ENCODE measurements around the gene MAOA. TPM values are rescaled to one million over a fixed set of nuclear protein-coding genes. Genes with fewer than 3 reads are reported as not detected.

MAOA gene
- total RNA-seq, 2 experiments from 2014 or later, result 0.21 to 0.60 TPM

GRCh38 chrX:43682726-43683125 lies 26.6 kb downstream of the MAOA start:
- H3K36me3 Mint-ChIP-seq, result no peaks in the 10 kb centered on the region
- no peaks in the 10 kb centered on the region for H3K9me3 Mint-ChIP-seq
- no peaks in the 10 kb centered on the region for H3K4me1 Mint-ChIP-seq
- DNase-seq, result no peak
- peaks cover 4% of the 10 kb centered on the region for H3K27me3 Mint-ChIP-seq
- no peak overlapping the region for H3K4me3 Mint-ChIP-seq
- no peak overlapping the region for H3K27ac Mint-ChIP-seq

DNA sequence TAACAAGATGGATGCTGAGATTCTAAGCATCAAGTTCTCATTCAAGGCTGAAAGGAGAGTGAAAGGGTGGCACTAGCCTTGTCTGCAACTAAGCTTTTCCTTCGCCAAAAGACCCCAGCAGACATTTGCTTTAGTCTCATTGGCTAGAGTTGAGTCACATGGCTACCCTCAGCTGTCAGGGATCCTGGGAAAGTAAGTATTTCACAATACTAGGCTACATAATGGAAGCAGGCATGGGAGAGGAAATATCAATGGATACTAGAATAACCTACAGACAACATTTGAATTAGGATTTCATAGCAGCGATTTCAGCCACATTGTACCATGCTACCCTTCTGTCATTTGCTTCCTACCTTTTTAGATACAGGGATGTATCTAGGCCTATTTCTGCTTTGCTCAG lies 29.1 kb downstream of the MAOA start:
- Mint-ChIP-seq H3K4me1 (no peaks in the 10 kb centered on the region), H3K27ac (no peak overlapping the region), H3K36me3 (no peaks in the 10 kb centered on the region), H3K9me3 (no peaks in the 10 kb centered on the region), H3K27me3 (peaks cover 4% of the 10 kb centered on the region), H3K4me3 (no peak overlapping the region)
- DNase-seq, result no peak

- no peak overlapping the region for H3K27ac Mint-ChIP-seq
- no peaks in the 10 kb centered on the region for H3K9me3 Mint-ChIP-seq
- peaks cover 4% of the 10 kb centered on the region for H3K27me3 Mint-ChIP-seq
- no peaks in the 10 kb centered on the region for H3K36me3 Mint-ChIP-seq
- no peak for DNase-seq
- no peaks in the 10 kb centered on the region for H3K4me1 Mint-ChIP-seq
- no peak overlapping the region for H3K4me3 Mint-ChIP-seq
Observed at GRCh38 chrX:43688586-43688985, 32.5 kb downstream of the MAOA start.

- no peak for DNase-seq
- no peaks in the 10 kb centered on the region for H3K27me3 Mint-ChIP-seq
- H3K4me1 Mint-ChIP-seq, result no peaks in the 10 kb centered on the region
- no peaks in the 10 kb centered on the region for H3K9me3 Mint-ChIP-seq
- no peak overlapping the region for H3K27ac Mint-ChIP-seq
- H3K4me3 Mint-ChIP-seq, result no peak overlapping the region
- no peaks in the 10 kb centered on the region for H3K36me3 Mint-ChIP-seq
Observed at GRCh38 chrX:43693602-43694406, 37.7 kb downstream of the MAOA start.

- Mint-ChIP-seq H3K9me3 (no peaks in the 10 kb centered on the region), H3K27ac (no peak overlapping the region), H3K4me1 (no peaks in the 10 kb centered on the region), H3K27me3 (no peaks in the 10 kb centered on the region), H3K36me3 (no peaks in the 10 kb centered on the region), H3K4me3 (no peak overlapping the region)
- no peak for DNase-seq
Observed at GRCh38 chrX:43699475-43699874, 43.4 kb downstream of the MAOA start.

GRCh38 chrX:43702079-43702524 lies 46.0 kb downstream of the MAOA start:
- Mint-ChIP-seq H3K4me3 (no peak overlapping the region), H3K27ac (no peak overlapping the region), H3K36me3 (no peaks in the 10 kb centered on the region), H3K27me3 (no peaks in the 10 kb centered on the region), H3K9me3 (no peaks in the 10 kb centered on the region), H3K4me1 (no peaks in the 10 kb centered on the region)
- DNase-seq, result no peak

DNA sequence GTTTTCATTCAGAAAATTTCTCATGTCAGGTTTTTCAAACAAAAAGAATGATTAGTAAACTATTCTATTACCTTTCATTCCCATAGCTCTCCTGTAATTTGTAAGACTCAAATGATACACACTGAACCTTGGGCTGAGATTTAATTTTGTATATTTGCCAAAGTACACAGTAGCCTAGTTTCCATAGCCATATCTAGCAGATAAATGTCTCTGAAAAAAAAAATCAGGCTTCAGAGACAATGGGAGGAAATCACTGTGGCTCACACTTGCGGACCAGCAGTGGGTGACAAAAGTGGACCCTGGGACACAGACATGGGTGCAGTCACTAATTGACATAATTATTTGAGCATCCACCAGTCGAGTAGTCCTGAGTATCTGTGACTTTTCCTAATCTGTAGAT lies 46.6 kb downstream of the MAOA start:
- no peak for DNase-seq
- H3K27me3 Mint-ChIP-seq, result no peaks in the 10 kb centered on the region
- H3K4me1 Mint-ChIP-seq, result no peaks in the 10 kb centered on the region
- H3K27ac Mint-ChIP-seq, result no peak overlapping the region
- no peaks in the 10 kb centered on the region for H3K9me3 Mint-ChIP-seq
- H3K4me3 Mint-ChIP-seq, result no peak overlapping the region
- H3K36me3 Mint-ChIP-seq, result no peaks in the 10 kb centered on the region

DNA sequence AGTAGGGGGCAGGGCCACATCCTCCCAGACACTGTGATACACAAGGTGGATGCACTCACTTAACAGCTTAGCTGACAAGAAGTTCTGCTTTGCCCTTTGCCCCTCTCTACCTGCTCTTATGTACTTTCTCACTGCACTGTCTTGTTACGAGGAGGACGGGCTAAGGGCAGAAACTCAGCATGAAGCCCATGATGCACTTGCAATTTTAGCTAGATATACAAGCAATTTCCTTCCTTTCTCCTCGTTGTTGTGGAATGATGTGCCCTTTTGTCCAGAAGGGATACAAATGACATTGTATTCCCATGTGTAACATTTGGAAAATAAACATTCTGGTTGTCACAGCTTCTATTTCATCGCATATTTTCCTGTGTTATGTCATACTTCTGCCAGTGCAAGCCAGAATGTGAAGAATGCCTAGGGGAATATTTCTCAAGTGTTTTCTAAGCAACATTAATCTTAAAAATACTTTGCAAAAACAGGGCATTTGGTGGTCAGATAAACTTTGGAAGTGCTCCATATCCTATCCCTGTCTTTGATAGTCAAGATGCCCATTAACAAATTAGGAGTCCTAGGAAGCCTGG lies 47.2 kb downstream of the MAOA start:
- Mint-ChIP-seq H3K27me3 (no peaks in the 10 kb centered on the region), H3K4me3 (no peak overlapping the region)

DNA sequence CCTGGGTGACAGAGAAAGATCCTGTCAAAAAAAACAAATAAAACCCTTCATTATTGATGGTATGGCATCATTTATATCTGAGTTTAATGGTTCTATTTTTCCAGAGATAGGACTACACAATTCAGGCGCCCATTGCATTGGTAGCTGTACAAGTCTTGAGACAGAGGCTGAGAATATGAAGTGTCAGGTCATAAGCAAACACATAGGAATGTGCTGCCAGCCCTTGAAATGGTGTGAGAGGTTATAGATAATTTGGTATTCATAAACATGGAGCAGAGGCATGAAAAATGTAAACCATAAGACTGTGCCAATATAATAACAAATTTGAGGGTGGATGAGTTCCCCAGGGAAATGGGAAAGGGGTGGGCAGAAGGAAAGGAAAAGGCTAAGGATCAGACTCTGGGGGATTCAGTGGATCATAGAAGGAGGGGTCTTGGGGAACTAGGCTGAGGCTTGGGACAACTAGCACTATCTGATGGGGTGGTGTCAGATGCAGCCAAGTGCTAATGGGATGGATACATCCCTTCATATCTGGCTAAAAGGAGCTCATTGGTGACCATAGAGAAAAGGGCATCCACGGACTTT lies 50.8 kb downstream of the MAOA start:
- DNase-seq, result no peak
- Mint-ChIP-seq H3K4me1 (no peaks in the 10 kb centered on the region), H3K27ac (no peak overlapping the region), H3K4me3 (no peak overlapping the region), H3K36me3 (no peaks in the 10 kb centered on the region), H3K27me3 (no peaks in the 10 kb centered on the region), H3K9me3 (no peaks in the 10 kb centered on the region)

More for the DNA sequence above, 47.2 kb downstream of the MAOA start:
- H3K36me3 Mint-ChIP-seq, result no peaks in the 10 kb centered on the region
- H3K4me1 Mint-ChIP-seq, result no peaks in the 10 kb centered on the region
- H3K27ac Mint-ChIP-seq, result no peak overlapping the region
- no peaks in the 10 kb centered on the region for H3K9me3 Mint-ChIP-seq
- DNase-seq, result no peak

- no peaks in the 10 kb centered on the region for H3K9me3 Mint-ChIP-seq
Observed at GRCh38 chrX:43707812-43708548, 51.9 kb downstream of the MAOA start.

DNA sequence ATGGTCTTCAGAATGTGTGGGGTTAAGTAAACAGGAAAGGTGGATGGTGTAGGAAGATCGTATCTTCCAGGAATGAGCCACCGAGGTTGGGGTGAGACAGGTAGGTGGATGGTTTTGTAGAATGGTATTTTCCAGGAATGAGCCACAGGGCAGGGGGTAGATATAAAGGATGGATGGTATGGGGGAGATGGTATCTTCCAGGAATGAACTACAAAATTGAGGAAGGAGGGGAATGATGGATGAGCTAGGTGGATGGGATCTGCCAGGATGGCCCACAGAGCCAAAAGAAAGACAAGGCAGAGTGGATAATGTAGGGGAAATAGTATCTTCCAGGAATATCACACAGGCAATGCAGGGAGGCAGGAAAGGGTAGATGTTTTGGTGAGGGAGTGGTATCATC lies 60.0 kb downstream of the MAOA start:
- Mint-ChIP-seq H3K36me3 (no peaks in the 10 kb centered on the region), H3K4me3 (no peak overlapping the region), H3K27ac (no peak overlapping the region), H3K27me3 (peaks cover 7% of the 10 kb centered on the region), H3K9me3 (no peaks in the 10 kb centered on the region), H3K4me1 (no peaks in the 10 kb centered on the region)
- no peak for DNase-seq

More at GRCh38 chrX:43707812-43708548, 51.9 kb downstream of the MAOA start:
- H3K4me1 Mint-ChIP-seq, result no peaks in the 10 kb centered on the region
- H3K27ac Mint-ChIP-seq, result no peak overlapping the region
- no peaks in the 10 kb centered on the region for H3K36me3 Mint-ChIP-seq
- no peak for DNase-seq
- peaks cover 4% of the 10 kb centered on the region for H3K27me3 Mint-ChIP-seq
- no peak overlapping the region for H3K4me3 Mint-ChIP-seq

- H3K4me3 Mint-ChIP-seq, result no peak overlapping the region
- H3K4me1 Mint-ChIP-seq, result no peaks in the 10 kb centered on the region
- no peaks in the 10 kb centered on the region for H3K36me3 Mint-ChIP-seq
- H3K27ac Mint-ChIP-seq, result no peak overlapping the region
- no peak for DNase-seq
- H3K9me3 Mint-ChIP-seq, result no peaks in the 10 kb centered on the region
- H3K27me3 Mint-ChIP-seq, result peaks cover 7% of the 10 kb centered on the region
Observed at GRCh38 chrX:43716696-43717095, 60.6 kb downstream of the MAOA start.

DNA sequence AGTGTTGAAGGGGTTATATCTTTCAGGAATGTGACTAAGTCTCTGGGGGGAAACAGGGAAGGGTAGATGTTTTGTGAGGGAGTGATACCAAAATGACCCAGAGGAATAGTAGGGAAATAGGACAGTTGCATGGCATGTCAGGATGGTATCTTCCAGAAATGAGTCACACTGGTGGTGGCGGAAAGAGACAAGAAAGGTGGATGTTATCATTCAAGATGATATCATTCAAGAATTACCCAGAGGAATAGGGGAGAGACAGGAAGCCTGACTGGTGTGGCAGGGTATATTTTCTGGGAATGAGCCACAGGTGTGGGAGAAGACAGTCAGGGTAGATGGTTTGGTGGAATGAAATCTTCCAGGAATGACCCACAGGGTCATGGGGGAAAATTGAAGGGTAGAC lies 61.1 kb downstream of the MAOA start:
- H3K4me3 Mint-ChIP-seq, result no peak overlapping the region
- no peaks in the 10 kb centered on the region for H3K4me1 Mint-ChIP-seq
- H3K9me3 Mint-ChIP-seq, result no peaks in the 10 kb centered on the region
- DNase-seq, result no peak
- H3K27ac Mint-ChIP-seq, result no peak overlapping the region
- H3K36me3 Mint-ChIP-seq, result no peaks in the 10 kb centered on the region
- peaks cover 7% of the 10 kb centered on the region for H3K27me3 Mint-ChIP-seq

DNA sequence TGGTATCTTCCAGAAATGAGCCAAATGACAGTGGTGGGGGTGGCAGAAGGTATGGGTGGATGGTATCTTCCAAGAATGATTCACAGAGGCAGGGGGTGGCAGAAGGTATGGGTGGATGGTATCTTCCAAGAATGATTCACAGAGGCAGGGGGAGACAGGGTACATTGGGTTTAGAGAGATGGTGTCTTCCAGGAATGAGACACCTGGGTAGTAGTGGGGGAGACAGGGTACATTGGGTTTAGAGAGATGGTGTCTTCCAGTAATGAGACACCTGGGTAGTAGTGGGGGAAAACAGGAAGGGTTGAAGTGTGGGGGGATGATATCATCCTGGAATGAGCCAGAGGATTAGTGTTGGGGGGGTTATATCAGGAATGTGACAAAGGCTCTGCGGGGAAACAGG lies 62.0 kb downstream of the MAOA start:
- no peaks in the 10 kb centered on the region for H3K4me1 Mint-ChIP-seq
- H3K36me3 Mint-ChIP-seq, result no peaks in the 10 kb centered on the region
- H3K27ac Mint-ChIP-seq, result no peak overlapping the region
- H3K27me3 Mint-ChIP-seq, result peaks cover 2% of the 10 kb centered on the region
- H3K4me3 Mint-ChIP-seq, result no peak overlapping the region
- no peaks in the 10 kb centered on the region for H3K9me3 Mint-ChIP-seq
- no peak for DNase-seq

DNA sequence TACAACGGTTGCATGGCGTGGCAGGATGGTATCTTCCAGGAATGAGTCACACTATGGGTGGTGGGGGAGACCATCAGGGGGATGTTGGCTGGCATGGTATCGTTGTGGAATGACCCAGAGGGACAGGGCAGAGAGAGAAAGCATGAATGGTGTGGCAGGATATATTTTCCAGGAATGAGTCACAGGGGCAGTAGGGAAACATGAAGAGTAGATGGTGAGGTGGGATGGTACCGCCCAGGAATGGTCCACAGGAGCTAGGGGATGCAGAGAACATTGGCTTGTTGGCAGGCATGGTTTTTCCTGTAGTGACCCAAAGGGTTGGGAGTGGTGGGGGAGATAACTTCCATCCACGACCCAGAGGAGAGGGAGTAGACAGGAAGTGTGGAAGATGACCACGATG lies 62.4 kb downstream of the MAOA start:
- Mint-ChIP-seq H3K4me3 (no peak overlapping the region), H3K4me1 (no peaks in the 10 kb centered on the region), H3K27ac (no peak overlapping the region), H3K27me3 (no peaks in the 10 kb centered on the region), H3K9me3 (no peaks in the 10 kb centered on the region), H3K36me3 (no peaks in the 10 kb centered on the region)
- DNase-seq, result no peak
